K562 (cell line): ENCODE results near the gene PPA1. TPM values are rescaled to one million over a fixed set of nuclear protein-coding genes. Genes with fewer than 3 reads are reported as not detected.

Experiments
- AFF1 ChIP-seq, 2 experiments: fragments of 450-650 bp; IDR thresholded peaks; 2 replicates each; pipeline ENCODE4 v1.6.1; 2018; ENCODE audit warnings: mild to moderate bottlenecking in 2 of 2, low read depth in 1 of 2; ENCODE audit not compliant: partially characterized antibody in 2 of 2
- ARID3B ChIP-seq: fragments of 250-450 bp; sonication (Bioruptor Pico); IDR thresholded peaks from 2 replicates; pipeline ENCODE4 v1.4.0; 2020; ENCODE audit warnings: borderline replicate concordance
- CTCF ChIP-seq, 3 experiments: IDR thresholded peaks in 2 of 3; conservative IDR thresholded peaks in 1 of 3; 2 replicates each; pipeline ENCODE4 v1.5.1; 2011 to 2012; ENCODE audit warnings: low read length in 3 of 3, mild to moderate bottlenecking in 3 of 3, control low read depth in 2 of 3, improper control_type of control experiment in 1 of 3, inconsistent platforms in 1 of 3, low read depth in 1 of 3, mixed read lengths in 1 of 3, moderate library complexity in 1 of 3; ENCODE audit not compliant: insufficient read depth in 2 of 3
- MNT ChIP-seq, 2 experiments: fragments of 450-650 bp; conservative IDR thresholded peaks; 2 replicates each; pipeline ENCODE4 v1.6.1; 2017; ENCODE audit warnings: mild to moderate bottlenecking in 2 of 2, moderate library complexity in 2 of 2
- PURB ChIP-seq: sonication (generic); formaldehyde crosslinking; IDR thresholded peaks from 2 replicates; pipeline ENCODE4 v1.9.0; 2021; ENCODE audit warnings: low read depth, mild to moderate bottlenecking, missing genetic modification reagents
- RREB1 ChIP-seq: fragments of 250-450 bp; sonication (Bioruptor Pico); IDR thresholded peaks from 2 replicates; pipeline ENCODE4 v1.4.0; 2020
- SIN3A ChIP-seq, 2 experiments: fragments of 150-350 bp in 1 of 2; IDR thresholded peaks; 2 replicates each; pipeline ENCODE4 v1.6.1; 2011 to 2016; ENCODE audit warnings: borderline replicate concordance in 2 of 2, low read depth in 2 of 2, low read length in 2 of 2, mild to moderate bottlenecking in 2 of 2, moderate library complexity in 2 of 2; ENCODE audit not compliant: control insufficient read depth in 1 of 2
- polyA plus RNA-seq, 8 experiments: library from polyadenylated mRNA; depleted of rRNA in 4 of 8; stranded (reverse) in 5 of 8; unstranded in 3 of 8; fragments of >200 nt; fragmentation: Nextera tagmentation in 2 of 8; fragmentation: Illumina TruSeq in 1 of 8; extraction: Ambion mirVana in 2 of 8; extraction: Trizol in 1 of 8; gene quantifications; 2 replicates each; pipeline versions ENCODE4 v1.2.1 to v1.2.3, GENCODE V29; 2011 to 2014; ENCODE audit warnings: inconsistent platforms in 1 of 8, missing spikeins in 1 of 8
- total RNA-seq, 7 experiments: library from RNA; depleted of rRNA in 6 of 7; stranded (reverse); fragments of >200 nt in 6 of 7; fragmentation: Illumina TruSeq in 2 of 7; extraction: Trizol in 2 of 7; gene quantifications; 2 replicates each; pipeline versions ENCODE4 v1.2.1 to v1.2.3, GENCODE V29; 2011 to 2021; ENCODE audit warnings: low replicate concordance in 1 of 7

PPA1 gene
- total and polyA plus RNA-seq, 9 of the 15 experiments (the other 6 are each of a cell fraction or from before 2014, with no cell fraction given): 301 to 635 (median 471) TPM

- TF ChIP-seq ARID3B: 0 out of 2 replicates have a peak, but pooled peaks have one; percentile 19
- TF ChIP-seq PURB: no peak
- TF ChIP-seq AFF1 (IDR thresholded peaks at IDR 0.05; ENCODE audit: low read depth in 1 of 2, partially characterized antibody in 2 of 2): peak; percentile 76 to 83
- peak; percentile 98 to 99 for TF ChIP-seq MNT (conservative IDR thresholded peaks at IDR 0.05)
- TF ChIP-seq SIN3A (IDR thresholded peaks at IDR 0.05; ENCODE audit: borderline replicate concordance in 2 of 2, control insufficient read depth in 1 of 2, low read depth in 2 of 2, low read length in 2 of 2): peak; percentile 82 to 94
- TF ChIP-seq RREB1 (CRISPR knock-in tag): peak; percentile 17; the same call in 1 of the 2 replicates
- peak in 2 of 3 experiments; percentile 48 to 50; a peak in 3 of 6 replicates for TF ChIP-seq CTCF (IDR thresholded peaks at IDR 0.05 in 2 of 3, conservative IDR thresholded peaks at IDR 0.05 in 1 of 3; ENCODE audit: insufficient read depth in 2 of 3, low read depth in 1 of 3, low read length in 3 of 3)
Measured at GRCh38 chr10:70233109-70233938, at the start of gene PPA1 (continued).
